ENCODE results near the gene SRSF2.
A peak's percentile ranks its signal among the peaks of the same experiment; 100 is the strongest.
"Not testable (repeated sequence)": the region's sequence is repeated elsewhere in the genome, so short reads cannot be mapped to it uniquely, and the experiment has no call there.

The SRSF2 gene

DNA sequence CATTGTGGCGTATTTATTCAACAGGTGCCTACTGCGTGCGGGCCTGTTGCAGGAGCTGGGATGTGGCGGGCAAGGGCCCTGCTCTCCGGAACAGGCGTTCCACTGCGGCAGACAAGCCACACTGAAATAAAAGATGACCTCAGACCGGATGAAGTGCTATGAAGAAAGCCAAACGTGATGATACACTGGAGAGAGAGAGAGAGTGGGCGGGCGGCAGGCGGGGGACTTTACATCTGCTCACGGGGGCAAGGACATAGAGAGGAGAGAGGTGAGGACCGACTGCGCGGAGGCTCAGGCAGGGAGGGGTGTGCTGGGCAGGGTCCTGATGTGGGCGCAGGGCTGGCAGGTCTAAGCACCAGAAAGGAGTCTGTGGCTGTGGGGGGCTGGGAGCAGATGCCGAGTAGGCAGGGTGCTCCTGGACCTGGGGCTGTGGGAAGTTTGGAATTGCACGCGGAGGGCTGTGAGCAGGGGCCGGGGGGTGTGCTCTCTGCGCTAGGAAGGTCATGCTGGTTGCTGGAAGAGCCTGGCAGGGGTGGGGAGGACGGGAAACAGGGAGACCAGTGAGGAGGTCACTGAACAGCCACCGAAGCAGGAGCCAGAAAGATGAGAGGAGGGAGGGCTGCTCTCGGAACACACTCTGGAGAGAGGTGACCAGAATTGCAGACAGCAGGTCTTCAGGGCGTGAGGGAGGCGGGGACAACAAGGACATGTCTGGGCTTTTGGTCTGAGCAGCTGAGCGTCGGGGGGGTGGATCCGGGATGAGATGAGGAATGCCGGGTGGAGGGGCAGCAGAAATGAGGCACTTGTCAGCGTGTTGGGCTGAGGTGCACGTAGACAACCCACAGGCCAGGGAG is 36.3 kb downstream of the SRSF2 start:
- DNase-seq (no peak), ATAC-seq (peak; percentile 36)

DNA sequence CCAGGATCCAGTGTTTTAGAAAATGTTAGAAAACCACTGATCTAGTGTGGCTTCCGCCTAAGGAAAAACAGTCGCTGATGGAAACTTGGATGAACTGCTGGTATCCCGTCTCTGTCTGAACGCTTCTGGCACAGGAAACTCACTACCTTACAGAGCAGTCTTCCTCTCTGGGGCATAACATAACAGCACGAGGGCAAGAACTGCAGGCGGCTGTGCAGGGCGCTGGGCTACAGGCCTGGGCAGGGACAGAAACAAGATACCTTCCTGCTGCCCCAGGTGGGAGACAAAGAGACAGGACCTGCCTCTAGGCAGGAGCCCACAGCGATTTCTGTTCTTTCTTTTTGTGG is 36.9 kb downstream of the SRSF2 start:
- ATAC-seq = no peak
- no peak for DNase-seq

DNA sequence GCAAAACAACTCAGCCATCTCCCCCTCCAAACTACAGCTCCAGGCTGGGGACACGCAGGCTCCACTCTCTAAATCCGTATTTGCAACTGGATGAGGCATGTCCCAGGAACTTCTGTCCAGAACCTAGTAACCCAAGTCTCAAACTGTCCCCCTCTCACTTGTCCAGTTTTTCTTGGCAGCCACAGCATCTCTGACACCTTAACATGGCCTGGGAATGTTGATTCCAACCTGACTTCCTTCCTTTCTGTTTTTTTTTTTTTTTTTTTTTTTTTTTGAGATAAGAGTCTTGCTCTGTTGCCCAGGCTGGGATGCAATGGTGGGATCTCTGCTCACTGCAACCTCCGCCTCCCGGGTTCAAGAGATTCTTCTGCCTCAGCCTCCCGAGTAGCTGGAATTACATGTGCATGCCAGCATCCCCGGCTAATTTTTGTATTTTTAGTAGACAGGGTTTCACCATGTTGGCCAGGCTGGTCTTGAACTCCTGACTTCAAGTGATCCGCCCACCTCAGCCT is 38.6 kb downstream of the SRSF2 start:
- not testable (repeated sequence) for ATAC-seq, DNase-seq

DNA sequence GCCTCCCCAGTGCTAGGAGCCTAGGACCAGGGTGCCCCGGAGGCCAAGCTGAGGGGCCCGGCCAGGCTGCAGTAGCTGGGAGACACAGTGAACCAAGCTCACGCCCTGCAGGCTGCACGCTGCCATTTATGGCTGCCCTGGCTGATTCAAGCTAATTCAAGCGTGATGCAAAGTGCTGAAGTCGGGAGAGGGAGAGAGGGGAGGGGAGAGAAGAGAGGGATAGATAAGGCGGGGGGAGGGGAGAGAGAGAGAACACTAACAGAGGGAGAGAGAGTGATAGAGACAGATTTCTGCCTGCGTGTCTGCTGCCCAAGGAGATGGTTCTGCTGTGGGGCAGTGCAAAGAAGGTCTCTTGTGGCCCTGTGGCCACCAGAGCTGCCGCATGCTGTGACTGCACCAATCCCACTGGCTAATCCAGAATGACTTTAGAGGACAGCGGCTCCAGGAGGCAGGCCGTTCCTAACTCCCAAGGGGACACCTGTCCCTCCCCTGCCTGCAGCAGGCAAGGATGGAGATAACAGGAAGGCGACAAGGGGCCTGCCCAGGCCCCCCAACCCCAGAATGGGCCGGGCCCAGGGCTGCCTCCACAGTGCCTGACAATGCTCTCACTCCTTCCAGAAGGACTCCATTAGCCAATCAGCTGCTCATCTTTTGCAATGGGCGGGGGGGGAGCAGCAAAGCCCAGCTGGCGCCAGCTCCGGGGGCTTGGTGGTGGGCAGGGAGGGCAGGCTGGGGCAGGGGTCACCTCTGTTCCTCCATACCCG is 39.2 kb downstream of the SRSF2 start:
- no peak for DNase-seq
- ATAC-seq = no peak

DNA sequence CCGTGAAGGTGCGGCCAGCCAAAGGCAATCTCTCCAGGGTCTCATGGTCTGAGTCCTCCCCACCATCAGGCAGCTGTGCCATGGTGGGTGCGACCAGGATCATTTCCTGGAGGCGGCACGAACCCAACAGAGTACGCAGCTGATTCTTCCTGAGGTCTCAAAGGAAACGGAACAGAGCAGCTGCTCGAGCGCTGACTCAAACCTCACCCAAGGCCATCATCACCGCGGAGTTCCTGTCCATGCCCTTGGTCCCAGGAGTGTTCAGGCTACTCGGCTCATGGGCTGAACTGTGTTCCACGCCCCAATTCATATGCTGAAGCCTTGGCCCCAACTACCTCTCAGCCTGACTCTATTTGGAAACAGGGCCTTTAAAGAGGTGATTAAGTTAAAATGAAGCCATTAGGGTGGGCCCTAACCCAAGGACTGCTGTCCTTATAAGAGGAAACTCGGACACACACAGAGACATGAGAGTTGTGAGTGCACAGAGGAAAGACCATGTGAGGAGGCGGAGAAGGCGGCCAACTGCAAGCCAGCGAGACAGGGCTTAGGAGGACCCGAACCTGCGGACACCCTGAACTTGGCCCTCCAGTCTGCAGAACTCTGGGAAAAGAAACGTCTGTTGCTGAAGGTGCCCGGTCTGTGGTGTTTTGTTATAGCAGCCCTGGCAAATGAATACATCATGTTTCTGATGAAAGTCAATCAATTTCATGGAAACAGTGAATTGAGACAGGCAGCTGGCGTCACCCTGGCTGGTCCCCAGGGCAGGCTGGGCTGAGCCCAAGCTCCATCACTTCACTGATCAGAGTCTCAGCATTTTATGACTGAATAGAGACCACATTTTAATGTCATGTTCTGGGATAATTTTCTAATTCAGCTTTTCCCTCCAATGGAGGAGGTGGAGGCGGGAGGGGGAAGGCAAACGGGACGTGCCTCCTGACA is 40.1 kb downstream of the SRSF2 start:
- ATAC-seq (no peak), DNase-seq (no peak)

DNA sequence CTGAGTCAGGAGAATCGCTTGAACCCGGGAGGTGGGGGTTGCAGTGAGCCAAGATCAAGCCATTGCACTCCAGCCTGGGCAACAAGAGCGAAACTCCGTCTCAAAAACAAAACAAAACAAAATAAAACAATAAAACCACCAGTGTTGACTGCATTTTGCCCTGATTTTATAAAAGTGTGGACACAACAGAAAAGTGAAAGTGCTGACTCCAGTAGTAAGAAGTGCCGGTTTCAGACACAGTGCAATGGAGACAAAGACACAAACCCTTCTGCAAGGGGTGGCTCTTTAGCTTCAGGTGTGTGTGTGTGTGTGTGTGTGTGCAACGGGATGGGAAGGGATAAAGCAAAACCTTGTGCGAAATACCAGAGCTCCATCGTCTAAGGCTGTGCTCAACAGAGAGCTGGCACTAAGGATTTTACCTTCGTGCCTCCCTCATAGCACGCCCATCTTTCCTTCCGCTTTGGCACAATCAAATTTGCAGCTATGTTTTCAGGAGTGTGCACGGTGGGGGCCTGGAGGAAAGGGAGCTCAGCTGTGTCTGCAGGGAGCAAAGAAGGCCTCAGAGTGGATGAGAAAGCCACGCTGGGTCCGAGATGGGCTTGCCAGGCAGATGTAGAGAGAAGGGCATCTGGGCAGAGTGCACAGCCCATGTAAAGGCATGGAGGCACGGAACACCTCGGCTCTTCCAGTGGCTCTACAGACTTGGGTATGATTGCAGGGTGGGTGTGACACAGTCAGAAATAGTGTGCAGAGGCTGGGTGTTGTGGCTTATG is 41.9 kb downstream of the SRSF2 start:
- DNase-seq (no peak), ATAC-seq (no peak)

DNA sequence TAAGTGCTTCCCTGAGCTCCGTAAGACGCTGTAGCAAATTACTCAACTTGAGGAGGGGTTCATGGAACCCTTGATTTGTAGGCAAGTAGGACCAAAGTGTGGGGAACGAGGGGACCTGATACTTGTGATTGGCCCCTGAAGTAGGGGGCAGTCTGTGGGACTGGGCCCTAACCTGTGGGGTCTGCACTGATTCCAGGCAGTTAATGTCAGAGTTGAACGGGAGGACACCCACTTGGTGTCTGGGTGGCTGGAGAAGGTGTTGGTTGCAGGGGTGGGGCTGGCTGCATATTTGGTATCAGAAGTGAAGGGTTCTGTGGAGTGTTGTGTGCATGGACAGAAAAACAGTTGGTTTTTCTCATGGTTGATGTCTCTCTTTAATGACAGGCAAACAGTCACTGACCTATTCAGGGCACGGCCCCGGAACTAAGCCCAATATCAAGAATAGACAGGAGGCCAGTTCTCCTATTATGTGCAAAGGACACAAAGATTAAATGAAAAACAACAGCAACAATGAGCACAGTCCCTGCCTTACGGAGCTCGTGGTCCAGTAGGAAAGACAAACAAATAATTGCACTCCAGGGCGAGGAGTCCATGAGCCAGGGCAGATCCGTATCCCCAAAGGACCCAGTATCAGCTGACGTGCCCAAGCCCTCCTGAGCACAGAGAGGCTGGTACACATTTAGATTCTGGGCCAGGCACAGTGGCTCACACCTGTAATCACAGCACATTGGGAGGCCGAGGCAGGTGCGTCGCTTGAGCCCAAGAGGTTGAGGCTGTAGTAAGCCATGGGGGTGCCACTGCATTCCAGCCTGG is 45.5 kb downstream of the SRSF2 start:
- DNase-seq = no peak

DNA sequence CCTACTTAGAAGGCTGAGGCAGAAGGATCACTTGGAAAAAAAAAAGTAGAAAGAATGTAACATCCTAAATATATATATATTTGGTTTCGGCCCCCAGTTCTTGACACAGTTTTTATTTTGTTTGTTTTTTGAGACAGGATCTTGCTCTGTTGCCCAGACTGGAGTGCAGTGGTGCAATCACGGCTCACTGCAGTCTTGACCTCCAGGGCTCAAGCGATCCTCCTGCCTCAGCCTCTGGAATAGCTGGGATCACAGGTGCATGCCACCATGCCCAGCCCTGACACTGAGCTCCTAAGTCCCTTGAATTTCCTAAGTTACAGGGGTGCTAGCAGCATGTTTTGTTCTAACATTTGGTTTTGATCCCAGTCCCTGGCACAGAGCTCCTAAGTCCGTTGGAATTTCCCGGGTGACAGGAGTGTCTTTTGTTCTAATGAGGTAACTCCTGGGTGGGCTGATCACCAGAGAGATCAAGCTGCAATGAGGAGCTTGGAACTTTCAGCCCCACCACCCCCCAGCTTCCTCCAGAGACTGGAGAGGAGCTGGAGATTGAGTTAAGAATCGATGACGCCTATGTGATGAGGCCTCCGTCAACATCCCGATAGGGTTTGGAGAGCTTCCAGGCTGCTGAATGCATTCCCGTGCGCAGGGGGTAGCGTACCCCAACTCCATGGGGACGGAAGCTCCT is 46.4 kb downstream of the SRSF2 start:
- ATAC-seq = no peak
- no peak for DNase-seq

More for the DNA sequence above, 45.5 kb downstream of the SRSF2 start:
- no peak for ATAC-seq

DNA sequence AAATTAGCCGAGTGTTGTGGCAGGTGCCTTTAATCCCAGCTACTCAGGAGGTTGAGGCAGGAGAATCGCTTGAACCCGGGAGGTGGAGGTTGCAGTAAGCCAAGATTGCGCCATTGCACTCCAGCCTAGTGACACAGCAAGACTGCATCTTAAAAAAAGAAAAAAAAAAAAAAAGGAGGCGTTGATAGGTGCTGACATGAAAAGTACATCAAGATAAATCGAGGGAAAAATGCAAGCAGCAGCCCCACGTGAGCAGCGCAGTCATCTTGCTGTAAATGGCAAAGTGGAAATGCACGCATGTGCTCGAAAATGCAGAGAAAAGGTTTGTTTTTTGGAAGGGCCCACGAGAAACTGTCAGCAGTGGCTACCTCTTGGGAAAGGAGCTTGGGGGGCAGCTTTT is 47.3 kb downstream of the SRSF2 start:
- ATAC-seq = no peak

DNA sequence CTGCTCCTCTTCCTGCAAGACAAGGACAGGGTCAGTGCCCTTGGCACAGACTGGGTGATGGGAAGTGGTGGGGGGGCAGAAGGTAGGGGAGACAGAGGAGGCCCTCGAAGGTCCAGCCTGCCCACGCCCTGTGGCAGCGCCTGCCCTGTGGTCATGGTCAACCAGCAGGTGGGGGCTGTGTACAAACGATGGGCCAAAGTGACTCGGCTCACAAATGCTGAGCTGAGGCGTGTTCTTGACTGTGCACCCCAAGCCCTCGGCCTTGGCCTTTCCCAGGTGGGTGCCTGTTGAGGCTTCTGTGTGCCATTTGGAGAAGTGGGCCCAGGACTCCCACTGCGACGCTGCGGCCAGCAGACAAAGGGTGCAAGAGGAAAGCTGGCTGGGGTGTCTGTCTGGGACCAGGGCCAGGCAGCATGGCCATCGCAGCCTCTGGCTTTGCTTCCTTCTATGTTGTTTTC is 48.9 kb downstream of the SRSF2 start:
- ATAC-seq (no peak), DNase-seq (no peak)

More for the DNA sequence above, 47.3 kb downstream of the SRSF2 start:
- no peak for DNase-seq

DNA sequence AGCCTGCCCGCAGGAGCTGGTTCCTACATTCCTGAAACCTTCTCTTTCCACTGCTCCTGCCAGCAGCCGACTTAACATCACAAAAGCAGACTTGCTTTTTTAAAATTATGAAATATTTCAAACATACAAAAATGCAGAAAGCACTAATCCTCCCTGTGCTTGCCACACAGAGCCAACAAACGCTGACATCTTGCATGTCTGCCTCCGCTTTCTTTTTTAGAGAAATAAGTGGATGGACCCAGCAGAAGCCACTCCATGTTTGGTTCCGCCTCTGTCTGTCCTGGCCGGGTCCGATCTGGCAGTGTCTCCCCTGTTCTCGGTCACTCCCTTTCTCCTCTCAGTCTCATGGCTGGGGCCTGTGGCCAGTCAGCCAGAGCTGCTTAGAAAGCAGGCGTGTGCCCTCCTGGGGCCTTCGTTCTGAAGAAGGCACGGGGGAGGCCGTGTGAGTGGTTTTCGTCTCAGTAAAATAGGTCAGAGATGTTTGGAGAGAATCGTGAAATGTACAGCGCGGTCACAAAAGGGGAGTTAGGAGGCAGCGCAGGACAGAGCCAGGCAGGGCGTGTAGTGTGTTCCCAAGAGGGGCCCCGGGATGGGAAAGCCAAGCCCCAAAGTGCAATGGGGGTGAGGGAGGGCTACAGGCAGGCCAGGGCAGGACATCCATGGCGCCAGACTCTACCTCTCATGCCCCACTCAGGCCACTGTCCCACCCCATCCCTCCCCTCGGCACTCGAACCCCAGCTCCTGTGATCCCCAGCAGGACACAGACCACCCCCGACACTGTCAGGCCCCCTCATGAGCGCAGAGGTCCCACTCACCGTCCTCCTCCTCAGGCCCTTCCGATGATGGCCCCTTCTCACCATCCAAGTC is 49.6 kb downstream of the SRSF2 start:
- ATAC-seq = no peak
- no peak for DNase-seq

DNA sequence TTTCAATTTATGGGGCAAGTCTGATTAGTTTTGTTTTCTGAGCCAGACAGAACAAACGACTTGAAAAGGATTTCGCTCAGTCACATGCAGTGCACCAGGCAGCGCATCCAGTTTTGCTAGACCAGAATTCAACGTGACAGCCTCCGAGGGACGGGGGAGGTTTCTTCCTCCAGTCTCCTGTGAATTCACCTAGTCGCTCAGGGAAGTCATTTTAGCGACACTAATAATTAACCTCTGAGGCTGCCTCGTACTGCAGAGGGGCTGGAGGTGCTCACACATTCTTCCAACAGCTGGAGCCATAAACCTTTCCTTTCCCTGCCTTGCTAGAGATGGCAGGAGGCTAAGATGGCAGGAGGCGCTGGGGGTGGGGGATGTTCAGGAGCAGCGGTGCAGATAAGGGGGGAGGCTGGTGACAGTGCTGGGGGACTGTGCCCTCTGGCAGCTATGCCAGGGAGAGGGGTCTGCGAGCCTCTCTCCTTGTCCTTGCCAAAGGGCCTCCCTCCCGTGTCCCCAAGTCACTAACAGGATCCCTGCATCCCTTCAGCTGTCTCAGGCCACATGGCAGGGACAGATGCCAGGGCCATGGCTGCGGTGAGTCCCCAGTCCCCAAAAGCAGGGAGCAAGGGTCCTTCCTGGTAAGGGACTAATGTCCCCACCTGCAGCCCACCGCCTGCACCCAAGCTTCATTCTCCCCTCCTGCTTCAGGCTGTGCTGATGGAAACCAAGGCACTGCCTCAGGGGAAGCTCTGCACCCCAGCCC is 50.4 kb downstream of the SRSF2 start:
- DNase-seq (no peak), ATAC-seq (no peak)

DNA sequence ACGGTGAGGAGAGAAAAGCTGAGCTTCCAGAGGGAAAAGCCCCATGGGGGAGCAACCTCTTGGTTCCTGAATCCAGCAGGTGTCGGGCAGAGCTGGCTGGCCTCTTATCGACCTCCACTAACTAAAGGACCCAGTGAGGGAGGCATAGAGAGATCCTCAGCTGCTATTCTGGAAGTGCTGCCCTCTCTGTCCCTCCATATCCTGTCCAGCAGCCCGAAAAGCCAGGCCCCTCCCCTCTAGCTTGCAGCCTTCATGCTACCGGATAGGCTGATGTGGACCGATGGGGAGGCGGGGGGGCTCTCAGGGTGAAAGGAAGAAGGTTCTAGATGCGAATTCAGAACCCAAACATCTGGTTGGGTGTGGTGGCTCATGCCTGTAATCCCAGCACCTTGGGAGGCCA is 51.3 kb downstream of the SRSF2 start:
- ATAC-seq (no peak), DNase-seq (no peak)

DNA sequence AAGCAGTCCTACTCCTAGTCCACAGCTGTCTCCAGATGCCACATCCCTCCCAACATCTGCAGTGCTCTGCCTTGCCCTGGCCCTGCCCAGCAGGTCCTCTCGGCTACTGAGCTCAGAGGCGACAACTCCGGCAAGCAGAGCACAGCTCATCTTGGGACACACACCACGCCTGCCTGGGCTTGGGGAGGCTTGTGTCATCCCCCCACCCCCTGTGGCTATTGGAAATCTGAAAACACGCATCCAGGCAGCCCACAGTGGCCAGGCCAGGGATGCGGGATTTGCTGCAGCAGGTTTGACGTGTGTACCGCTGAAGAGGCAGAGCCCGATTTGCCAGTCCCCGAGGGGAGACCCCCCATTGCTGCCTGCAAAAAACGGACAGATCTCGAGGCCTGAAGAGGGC is 51.8 kb downstream of the SRSF2 start:
- no peak for ATAC-seq

DNA sequence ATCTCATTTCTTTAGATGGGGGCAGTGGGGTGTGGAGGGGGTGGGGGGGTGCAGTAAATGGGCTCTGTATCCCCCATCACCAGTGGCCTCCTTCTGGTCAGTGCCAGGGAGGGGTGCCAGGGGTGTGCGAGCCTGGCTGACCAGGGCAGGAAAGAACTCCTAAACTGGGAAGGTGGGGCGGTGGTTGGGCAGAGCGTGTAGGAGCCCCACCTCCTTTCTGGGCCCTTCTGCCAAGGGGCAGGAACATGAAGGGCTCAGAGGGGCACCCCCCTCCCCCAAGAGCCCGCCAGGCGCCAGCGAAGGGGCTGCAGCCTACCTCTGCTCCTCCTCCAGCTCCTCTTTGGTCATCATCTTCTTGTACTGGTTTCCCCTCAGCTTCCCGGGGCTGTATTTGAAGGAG is 52.4 kb downstream of the SRSF2 start:
- ATAC-seq = no peak
- DNase-seq = no peak

More for the DNA sequence above, 51.8 kb downstream of the SRSF2 start:
- no peak for DNase-seq

All from stimulated activated naive CD8-positive, alpha-beta T cell treated with anti-CD3 and anti-CD28 coated beads, Interleukin-15, Interleukin-2, amounts not matched to agents 100 U/mL and 50 U/mL, for 24 hours (primary cell).